H1 (cell line): Measurements from ENCODE around the gene ITPKB. TPM values are rescaled to one million over a fixed set of nuclear protein-coding genes. Genes with fewer than 3 reads are reported as not detected.

Source experiments
- CTCF ChIA-PET: fragments of 300-600 bp; sonication (Branson Sonifier 250); formaldehyde crosslinking; loops from one replicate; lab custom pipeline; 2021; ENCODE audit not compliant: partially characterized antibody; lab: Charles Lee
- POLR2A ChIA-PET: fragments of 300-600 bp; sonication (Branson Sonifier 250); formaldehyde crosslinking; loops from one replicate; lab custom pipeline; 2021; ENCODE audit warnings: inconsistent platforms; ENCODE audit not compliant: partially characterized antibody; lab: Charles Lee
- DNase-seq, 2 experiments: peaks; one replicate each; pipeline versions ENCODE4 v3.0.0 to v3.0.0-alpha.2; 2010 to 2022; ENCODE audit warnings: low spot score in 2 of 2, low read depth in 1 of 2, mixed read lengths in 1 of 2
- FAIRE-seq: peaks from 2 replicates; lab custom pipeline; 2011; peaks lifted over from hg19 to GRCh38; lab: Jason Lieb, UNC
- H2AFZ ChIP-seq: 2 replicates; pipeline ENCODE4 v1.8.1; 2012; ENCODE audit warnings: low read length, inconsistent platforms
- H2AK5ac ChIP-seq: 2 replicates; pipeline ENCODE4 v1.6.1; 2013; ENCODE audit warnings: low read depth, low read length
- H2BK120ac ChIP-seq: replicated peaks from 2 replicates; pipeline ENCODE3; 2013; ENCODE audit warnings: low read depth, low read length, inconsistent platforms
- H2BK12ac ChIP-seq: 2 replicates; pipeline ENCODE4 v1.6.1; 2013; ENCODE audit warnings: low read depth, low read length
- H2BK15ac ChIP-seq: 2 replicates; pipeline ENCODE4 v1.6.1; 2013; ENCODE audit warnings: low read length
- H2BK20ac ChIP-seq: 2 replicates; pipeline ENCODE4 v1.6.1; 2013; ENCODE audit warnings: low read length
- H2BK5ac ChIP-seq: 2 replicates; pipeline ENCODE4 v1.6.1; 2013; ENCODE audit warnings: low read depth, low read length
- H3K14ac ChIP-seq: 2 replicates; pipeline ENCODE4 v1.6.1; 2013; ENCODE audit warnings: inconsistent platforms; ENCODE audit not compliant: insufficient read length
- H3K18ac ChIP-seq: 2 replicates; pipeline ENCODE4 v1.6.1; 2013; ENCODE audit warnings: low read length; ENCODE audit errors: extremely low read depth
- H3K23ac ChIP-seq: 2 replicates; pipeline ENCODE4 v1.6.1; 2013; ENCODE audit warnings: inconsistent platforms; ENCODE audit not compliant: insufficient read length
- H3K23me2 ChIP-seq: 2 replicates; pipeline ENCODE4 v1.6.1; 2013; ENCODE audit warnings: low read depth, low read length
- H3K27ac ChIP-seq: 2 replicates; pipeline ENCODE4 v1.6.1; 2011; ENCODE audit warnings: low read depth, low read length, inconsistent platforms
- H3K27me3 ChIP-seq, 4 experiments: replicated peaks in 1 of 4; 1 replicate in 1 of 4; 2 replicates in 3 of 4; pipeline versions ENCODE4 v1.6.1 to v1.8.1; 2011 to 2013; ENCODE audit warnings: low read length in 3 of 4, mild to moderate bottlenecking in 3 of 4, inconsistent platforms in 2 of 4, mixed read lengths in 2 of 4, moderate library complexity in 1 of 4; ENCODE audit not compliant: control insufficient read depth in 3 of 4, insufficient read depth in 3 of 4; ENCODE audit errors: extremely low read depth in 1 of 4
- H3K36me3 ChIP-seq, 4 experiments: 2 replicates each; pipeline versions ENCODE4 v1.6.1 to v1.8.1; 2011 to 2013; ENCODE audit warnings: mild to moderate bottlenecking in 4 of 4, low read length in 3 of 4, moderate library complexity in 2 of 4, control low read depth in 1 of 4, inconsistent platforms in 1 of 4; ENCODE audit not compliant: insufficient read depth in 4 of 4, control insufficient read depth in 2 of 4
- H3K4ac ChIP-seq: replicated peaks from 2 replicates; pipeline ENCODE3; 2013; ENCODE audit warnings: low read length, low read depth, mixed read lengths, inconsistent platforms; ENCODE audit not compliant: insufficient read length
- H3K4me1 ChIP-seq, 4 experiments: replicated peaks in 1 of 4; 1 replicate in 1 of 4; 2 replicates in 3 of 4; pipeline versions ENCODE4 v1.6.1 to v1.8.1; 2011 to 2013; ENCODE audit warnings: low read length in 3 of 4, inconsistent platforms in 2 of 4, mixed read lengths in 1 of 4; ENCODE audit not compliant: insufficient read depth in 4 of 4, control insufficient read depth in 3 of 4
- H3K4me2 ChIP-seq, 2 experiments: 2 replicates each; pipeline versions ENCODE4 v1.6.1 to v1.8.1; 2011 to 2013; ENCODE audit warnings: low read depth in 2 of 2, low read length in 2 of 2, control low read depth in 1 of 2, inconsistent platforms in 1 of 2, mild to moderate bottlenecking in 1 of 2; ENCODE audit not compliant: insufficient read depth in 1 of 2
- H3K4me3 ChIP-seq, 4 experiments: fragments of 200-600, 300-600 bp in 1 of 4; sonication (generic), shearing (Covaris generic), sonication (Bioruptor Twin) in 1 of 4; 2 replicates each; pipeline versions ENCODE4 v1.5.1 to v1.8.1; 2011 to 2016; ENCODE audit warnings: low read length in 4 of 4, low read depth in 3 of 4, control low read depth in 2 of 4, inconsistent platforms in 2 of 4, mild to moderate bottlenecking in 2 of 4, mixed read lengths in 1 of 4, moderate library complexity in 1 of 4; ENCODE audit not compliant: insufficient read depth in 2 of 4; ENCODE audit errors: extremely low read depth in 1 of 4
- H3K56ac ChIP-seq: replicated peaks from 2 replicates; pipeline ENCODE3; 2013; ENCODE audit warnings: low read depth, mild to moderate bottlenecking, mixed read lengths, low read length, inconsistent platforms; ENCODE audit not compliant: insufficient read length
- H3K79me1 ChIP-seq: 2 replicates; pipeline ENCODE4 v1.6.1; 2013; ENCODE audit warnings: low read depth, low read length, control low read depth
- H3K79me2 ChIP-seq, 2 experiments: 2 replicates each; pipeline versions ENCODE4 v1.6.1 to v1.8.1; 2012 to 2013; ENCODE audit warnings: low read length in 2 of 2, mild to moderate bottlenecking in 2 of 2, inconsistent platforms in 1 of 2; ENCODE audit not compliant: insufficient read depth in 2 of 2, control insufficient read depth in 1 of 2
- H3K9ac ChIP-seq, 4 experiments: replicated peaks in 1 of 4; 1 replicate in 1 of 4; 2 replicates in 3 of 4; pipeline versions ENCODE4 v1.6.1 to v1.8.1; 2011 to 2013; ENCODE audit warnings: low read depth in 3 of 4, low read length in 3 of 4, control low read depth in 2 of 4, mild to moderate bottlenecking in 2 of 4, moderate library complexity in 2 of 4, inconsistent platforms in 1 of 4; ENCODE audit errors: extremely low read depth in 1 of 4
- H3K9me3 ChIP-seq, 2 experiments: 2 replicates each; pipeline versions ENCODE4 v1.6.1 to v1.8.1; 2012 to 2013; ENCODE audit warnings: mild to moderate bottlenecking in 2 of 2, moderate library complexity in 2 of 2, control low read depth in 1 of 2, inconsistent platforms in 1 of 2, low read depth in 1 of 2, low read length in 1 of 2, mixed read lengths in 1 of 2; ENCODE audit not compliant: insufficient read depth in 2 of 2
- H4K20me1 ChIP-seq, 2 experiments: replicated peaks in 1 of 2; 2 replicates each; pipeline versions ENCODE3 to v1.8.1; 2011 to 2013; ENCODE audit warnings: inconsistent platforms in 2 of 2, low read length in 2 of 2, mild to moderate bottlenecking in 1 of 2; ENCODE audit not compliant: insufficient read depth in 2 of 2, control insufficient read depth in 1 of 2
- H4K5ac ChIP-seq: 2 replicates; pipeline ENCODE4 v1.6.1; 2013; ENCODE audit warnings: low read length, low read depth, mixed read lengths, inconsistent platforms; ENCODE audit not compliant: insufficient read length
- H4K8ac ChIP-seq: 2 replicates; pipeline ENCODE4 v1.8.0; 2013; ENCODE audit warnings: mild to moderate bottlenecking, moderate library complexity, low read length, inconsistent platforms; ENCODE audit not compliant: insufficient read depth; ENCODE audit errors: extremely low read depth
- H4K91ac ChIP-seq: replicated peaks from 2 replicates; pipeline ENCODE3; 2013; ENCODE audit warnings: low read length, mixed read lengths, inconsistent platforms; ENCODE audit not compliant: insufficient read length
- BRCA1 ChIP-seq: IDR thresholded peaks from 2 replicates; pipeline ENCODE4 v1.6.1; 2012; ENCODE audit warnings: low read depth, low read length, improper control_type of control experiment
- CREB1 ChIP-seq: IDR thresholded peaks from 2 replicates; pipeline ENCODE4 v1.6.1; 2012; ENCODE audit warnings: inconsistent platforms
- KDM4A ChIP-seq: IDR thresholded peaks from one replicate; pipeline ENCODE4 v1.7.1; 2012; ENCODE audit warnings: low read depth, mild to moderate bottlenecking, moderate library complexity, low read length, inconsistent platforms; ENCODE audit not compliant: severe bottlenecking
- RAD21 ChIP-seq, 2 experiments: IDR thresholded peaks in 1 of 2; conservative IDR thresholded peaks in 1 of 2; 2 replicates each; pipeline ENCODE4 v1.6.1; 2011; ENCODE audit warnings: low read depth in 2 of 2, low read length in 2 of 2, improper control_type of control experiment in 1 of 2, inconsistent platforms in 1 of 2, mild to moderate bottlenecking in 1 of 2, moderate library complexity in 1 of 2
- RNF2 ChIP-seq: fragments of 200-900, 300-1000 bp; sonication (generic); IDR thresholded peaks from 2 replicates; pipeline ENCODE4 v1.7.1; 2016; ENCODE audit warnings: borderline replicate concordance, low read depth, mild to moderate bottlenecking, antibody characterized with exemption, low read length; ENCODE audit not compliant: poor library complexity, severe bottlenecking; ENCODE audit errors: missing control alignments
- ZNF274 ChIP-seq: IDR thresholded peaks from 2 replicates; pipeline ENCODE4 v1.7.0; 2012; ENCODE audit warnings: low read length, borderline replicate concordance; ENCODE audit errors: extremely low read depth
- WGBS, 2 experiments: shearing (Covaris generic) in 1 of 2; methylation state at CpG; one replicate each; pipeline versions ENCODE4 v1.1.6 to v1.1.7; 2013 to 2015; ENCODE audit warnings: low lambda C conversion rate in 2 of 2, mixed read lengths in 2 of 2, inconsistent platforms in 1 of 2, low coverage in 1 of 2, missing lambda C conversion rate in 1 of 2; ENCODE audit not compliant: insufficient replicate concordance in 2 of 2, insufficient coverage in 1 of 2, insufficient read length in 1 of 2; ENCODE audit errors: extremely low coverage in 1 of 2, missing lambda C conversion rate in 1 of 2; 5-methylcytosine and 5-hydroxymethylcytosine counted together
- polyA plus RNA-seq, 7 experiments: library from polyadenylated mRNA; depleted of rRNA in 3 of 7; stranded (reverse) in 5 of 7; unstranded in 2 of 7; fragments of >200 nt in 5 of 7; fragments of 200-250 nt in 2 of 7; gene quantifications; 1 replicate in 5 of 7; 2 replicates in 1 of 7; 4 replicates in 1 of 7; pipeline versions ENCODE4 v1.2.1 to v1.2.3, GENCODE V29; 2011 to 2013; ENCODE audit warnings: missing spikeins in 2 of 7, mixed read lengths in 2 of 7
- total RNA-seq: library from RNA; stranded (reverse); fragmentation: NEBNext Ultra II Directional; extraction: Animal tissue kit (Norgen Biotek cat#: 25700); gene quantifications from 2 replicates; pipeline ENCODE4 v1.2.1, GENCODE V29; 2021

Gene ITPKB
- total and polyA plus RNA-seq, 2 of the 8 experiments (the other 6 are each of a cell fraction or from before 2014, with no cell fraction given), result 1.7 to 4.8 TPM

DNA sequence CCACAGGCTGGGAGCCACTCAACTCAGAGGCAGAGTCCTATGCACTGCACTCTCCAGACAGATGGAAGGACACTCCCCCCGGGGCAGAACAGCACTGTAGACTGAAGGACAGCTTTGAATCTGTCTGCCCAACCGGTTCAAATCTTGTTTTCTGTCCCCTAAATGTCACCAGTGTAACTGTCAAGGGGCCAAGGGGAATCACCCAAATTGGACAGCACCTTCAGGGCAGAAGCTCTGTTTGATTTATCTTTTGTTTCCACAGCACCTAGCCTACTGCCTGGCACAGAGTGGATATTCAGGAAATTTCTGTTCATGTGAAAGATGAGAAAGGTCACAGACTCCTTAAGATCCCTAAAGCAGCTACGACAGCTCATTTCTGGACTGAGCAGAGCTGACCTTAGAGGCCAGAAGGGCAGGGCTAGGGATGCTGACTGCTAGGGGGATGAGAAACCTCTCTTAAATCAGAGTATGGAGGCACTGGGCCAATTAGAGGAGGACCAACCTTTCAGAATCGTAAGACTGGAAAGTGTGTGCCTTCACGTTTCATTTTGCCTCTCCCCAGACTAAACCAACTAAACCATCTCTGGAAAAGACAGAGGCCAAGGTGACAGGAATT, 41.0 kb downstream of the ITPKB start:
- H3K14ac ChIP-seq, result no peak overlapping the region
- no peak overlapping the region for H2BK20ac ChIP-seq
- no peak for FAIRE-seq
- H2BK12ac ChIP-seq, result no peak overlapping the region
- H3K4ac ChIP-seq, result no peak overlapping the region
- H3K18ac ChIP-seq, result no peak overlapping the region
- ChIA-PET POLR2A (interaction anchor here (1.1 kb wide), 1 partner anchor 16 kb away, joined by 3 read pairs; no protein-coding TSS in a partner anchor), CTCF (interaction anchor here (0.8 to 1.8 kb wide), 7 partner anchors 10 to 165 kb away, joined by 3 to 7 read pairs (median 4); no protein-coding TSS in a partner anchor)
- no peak overlapping the region for H2BK120ac ChIP-seq
- H3K9me3 ChIP-seq, result no peaks in the 10 kb centered on the region
- H3K9ac ChIP-seq, result no peak overlapping the region
- no peak overlapping the region for H4K91ac ChIP-seq
- no peaks in the 10 kb centered on the region; the same call in 1 of the 2 replicates for H3K23me2 ChIP-seq
- H4K20me1 ChIP-seq, result no peaks in the 10 kb centered on the region
- no peak for TF ChIP-seq RAD21 (IDR thresholded peaks at IDR 0.05 in 1 of 2, conservative IDR thresholded peaks at IDR 0.05 in 1 of 2; ENCODE audit: low read depth in 2 of 2, low read length in 2 of 2)
- no peak for TF ChIP-seq RNF2
- TF ChIP-seq ZNF274, result no peak
- no peak for TF ChIP-seq BRCA1
- TF ChIP-seq CREB1, result no peak
- TF ChIP-seq KDM4A, result no peak
- H3K36me3 ChIP-seq, result no peaks in the 10 kb centered on the region
- no peak overlapping the region for H3K4me3 ChIP-seq
- DNase-seq, result no peak
- H2BK5ac ChIP-seq, result no peak overlapping the region
- H2AK5ac ChIP-seq, result no peak overlapping the region
- no peaks in the 10 kb centered on the region for H3K27me3 ChIP-seq
- no peak overlapping the region for H2BK15ac ChIP-seq
- H3K79me2 ChIP-seq, result no peaks in the 10 kb centered on the region
- H3K4me2 ChIP-seq, result no peak overlapping the region
- no peaks in the 10 kb centered on the region for H3K79me1 ChIP-seq
- no peak overlapping the region for H3K56ac ChIP-seq
- peaks cover 3 to 11% (median 6%) of the 10 kb centered on the region in 4 experiments; a peak in 4 of 7 replicates for H3K4me1 ChIP-seq
- H3K23ac ChIP-seq, result no peak overlapping the region
- no peak overlapping the region for H4K5ac ChIP-seq
- H2AFZ ChIP-seq, result no peak overlapping the region
- no peak overlapping the region for H3K27ac ChIP-seq
- no peak overlapping the region for H4K8ac ChIP-seq
- 75% methylated on average over 5 of the region's 5 CpGs; no CpG with 5 or more reads in 1 of the 2 experiments for WGBS, 2 experiments
